22Rv1 (cell line): ENCODE measurements around the gene INHA.

Source experiments
- CTCF ChIP-seq: fragments of 450-650 bp; IDR thresholded peaks from 2 replicates; pipeline ENCODE4 v1.5.1; 2017; ENCODE audit warnings: mild to moderate bottlenecking
- ZFX ChIP-seq: fragments of 450-650 bp; IDR thresholded peaks from 2 replicates; pipeline ENCODE4 v1.6.1; 2017; ENCODE audit warnings: antibody characterized with exemption, borderline replicate concordance

- TF ChIP-seq CTCF (no peak), ZFX (no peak)
Observed at GRCh38 chr2:219611866-219612576, 39.9 kb downstream of the INHA start.
